PC-3 (cell line): ENCODE data around the gene ST6GALNAC3. TPM values are rescaled to one million over a fixed set of nuclear protein-coding genes. Genes with fewer than 3 reads are reported as not detected.

Experiments
- ATAC-seq: fragments of 200-7000 bp; cut with Tn5 transposase; 2 replicates; pipeline ENCODE4 v1.9.1; 2020; ENCODE audit warnings: mild to moderate bottlenecking, moderate library complexity
- BruUV-seq: library from RNA; stranded (reverse); fragments of 400-500 nt; replicated peaks from 2 replicates; lab custom pipeline; 2021; lab: Mats Ljungman, UMichigan
- CTCF ChIA-PET: fragments of 300-600 bp; sonication (Branson Sonifier 250); formaldehyde crosslinking; loops from one replicate; lab custom pipeline; 2022; ENCODE audit warnings: antibody characterized with exemption; lab: Charles Lee
- POLR2A ChIA-PET: fragments of 300-600 bp; sonication (Branson Sonifier 250); formaldehyde crosslinking; loops from one replicate; lab custom pipeline; 2022; ENCODE audit warnings: antibody characterized with exemption; ENCODE audit not compliant: unreplicated experiment; lab: Charles Lee
- DNase-seq: peaks from one replicate; pipeline ENCODE4 v3.0.0-alpha.2; 2015
- H2AFZ ChIP-seq: fragments of 300-600 bp; sonication (generic); 2 replicates; pipeline ENCODE4 v1.6.0; 2016; ENCODE audit warnings: antibody characterized with exemption, low read length
- H3F3A ChIP-seq: fragments of 300-600 bp; sonication (generic); one replicate; pipeline ENCODE4 v1.6.0; 2017; ENCODE audit warnings: antibody characterized with exemption, low read length, control low read depth, mild to moderate bottlenecking; ENCODE audit not compliant: unreplicated experiment
- H3K27ac ChIP-seq: fragments of 300-600 bp; sonication (generic); 2 replicates; pipeline ENCODE4 v1.5.1; 2016; ENCODE audit warnings: mild to moderate bottlenecking, low read length
- H3K27me3 ChIP-seq: fragments of 300-600 bp; sonication (generic); 2 replicates; pipeline ENCODE4 v1.6.1; 2016; ENCODE audit warnings: low read length, mixed read lengths
- H3K36me3 ChIP-seq: fragments of 300-600 bp; sonication (generic); 2 replicates; pipeline ENCODE4 v1.6.1; 2016; ENCODE audit warnings: low read depth, mixed run types, low read length, mixed read lengths
- H3K4me1 ChIP-seq: fragments of 300-600 bp; sonication (generic); 2 replicates; pipeline ENCODE4 v1.5.1; 2016; ENCODE audit warnings: low read length; ENCODE audit not compliant: insufficient read depth
- H3K4me2 ChIP-seq: fragments of 300-600 bp; sonication (generic); 2 replicates; pipeline ENCODE4 v1.6.0; 2016; ENCODE audit warnings: low read length
- H3K4me3 ChIP-seq: fragments of 300-600 bp; sonication (generic); 2 replicates; pipeline ENCODE4 v1.5.1; 2016; ENCODE audit warnings: mild to moderate bottlenecking, low read length, mixed read lengths
- H3K79me2 ChIP-seq: fragments of 300-600 bp; sonication (generic); 2 replicates; pipeline ENCODE4 v1.6.1; 2017; ENCODE audit warnings: low read length, mixed read lengths
- H3K9ac ChIP-seq: fragments of 300-600 bp; sonication (generic); 2 replicates; pipeline ENCODE4 v1.6.0; 2016; ENCODE audit warnings: mild to moderate bottlenecking, low read length
- H3K9me2 ChIP-seq: fragments of 300-600 bp; sonication (generic); replicated peaks from 2 replicates; pipeline ENCODE4 v1.6.1; 2016; ENCODE audit warnings: mixed run types, low read length, mixed read lengths
- H3K9me3 ChIP-seq: fragments of 300-600 bp; sonication (generic); 2 replicates; pipeline ENCODE4 v1.6.1; 2016; ENCODE audit warnings: low read length, mixed read lengths
- H4K20me1 ChIP-seq: fragments of 300-600 bp; sonication (generic); 2 replicates; pipeline ENCODE4 v1.6.1; 2016; ENCODE audit warnings: low read length, mixed read lengths
- CTCF ChIP-seq: fragments of 300-600 bp; sonication (generic); conservative IDR thresholded peaks from 2 replicates; pipeline ENCODE4 v1.5.1; 2017; ENCODE audit warnings: antibody characterized with exemption, low read depth, mild to moderate bottlenecking, low read length
- EZH2 ChIP-seq: fragments of 300-600 bp; sonication (generic); IDR thresholded peaks from one replicate; pipeline ENCODE4 v1.6.1; 2017; ENCODE audit warnings: antibody characterized with exemption, mild to moderate bottlenecking, low read length; ENCODE audit not compliant: unreplicated experiment
- EZH2phosphoT487 ChIP-seq: fragments of 300-600 bp; sonication (generic); IDR thresholded peaks from 2 replicates; pipeline ENCODE4 v1.6.1; 2018; ENCODE audit warnings: mild to moderate bottlenecking, antibody characterized with exemption, low read length, borderline replicate concordance
- intact Hi-C: fragments of 100-400 bp; cut with micrococcal nuclease; formaldehyde crosslinking; loops from 2 replicates; pipeline ENCODE4 v1.9.0; 2023
- total RNA-seq: library from RNA; depleted of rRNA; stranded (reverse); fragments of >200 nt; gene quantifications from 2 replicates; pipeline ENCODE4 v1.2.3, GENCODE V29; 2014

The ST6GALNAC3 gene
- total RNA-seq, 1 experiment from 2014 or later, result not detected

GRCh38 chr1:76267631-76268030 lies 193.1 kb downstream of the ST6GALNAC3 start:
- ChIA-PET POLR2A (no interaction called here), CTCF (no interaction called here)
- DNase-seq, result no peak
- Histone ChIP-seq H3F3A (no peaks in the 10 kb centered on the region), H3K36me3 (no peaks in the 10 kb centered on the region), H3K9ac (no peak overlapping the region), H3K4me2 (no peak overlapping the region), H3K4me3 (no peak overlapping the region), H3K9me3 (no peaks in the 10 kb centered on the region), H4K20me1 (no peaks in the 10 kb centered on the region), H3K79me2 (no peaks in the 10 kb centered on the region), H3K27ac (no peak overlapping the region), H3K4me1 (no peaks in the 10 kb centered on the region), H3K27me3 (peaks cover 19% of the 10 kb centered on the region), H3K9me2 (no peaks in the 10 kb centered on the region), H2AFZ (no peak overlapping the region)
- BruUV-seq, result no TSS peak
- ATAC-seq, result no peak
- intact Hi-C loops, result no loop called here
- TF ChIP-seq EZH2 (no peak), EZH2phosphoT487 (no peak), CTCF (no peak)

GRCh38 chr1:76268341-76268740 lies 193.8 kb downstream of the ST6GALNAC3 start:
- no peak overlapping the region for H3K27ac ChIP-seq
- DNase-seq (no peak), ATAC-seq (no peak)
- H3K36me3 ChIP-seq, result no peaks in the 10 kb centered on the region
- peaks cover 19% of the 10 kb centered on the region for H3K27me3 ChIP-seq
- no peaks in the 10 kb centered on the region for H3K9me2 ChIP-seq
- TF ChIP-seq EZH2, result no peak
- no peak for TF ChIP-seq CTCF
- no peak for TF ChIP-seq EZH2phosphoT487
- ChIA-PET CTCF (no interaction called here), POLR2A (no interaction called here)
- no peaks in the 10 kb centered on the region for H3K4me1 ChIP-seq
- no TSS peak for BruUV-seq
- intact Hi-C loops, result no loop called here
- no peaks in the 10 kb centered on the region for H4K20me1 ChIP-seq
- H3K9ac ChIP-seq, result no peak overlapping the region
- no peaks in the 10 kb centered on the region for H3K9me3 ChIP-seq
- H3F3A ChIP-seq, result no peaks in the 10 kb centered on the region
- H2AFZ ChIP-seq, result no peak overlapping the region
- H3K79me2 ChIP-seq, result no peaks in the 10 kb centered on the region
- H3K4me2 ChIP-seq, result no peak overlapping the region
- H3K4me3 ChIP-seq, result no peak overlapping the region

GRCh38 chr1:76269155-76269554 lies 194.6 kb downstream of the ST6GALNAC3 start:
- Histone ChIP-seq H3K36me3 (no peaks in the 10 kb centered on the region), H3K4me2 (no peak overlapping the region), H3K9ac (no peak overlapping the region), H4K20me1 (no peaks in the 10 kb centered on the region), H2AFZ (no peak overlapping the region), H3K4me1 (no peaks in the 10 kb centered on the region), H3K27me3 (peaks cover 13% of the 10 kb centered on the region; the same call in 1 of the 2 replicates), H3K27ac (no peak overlapping the region), H3K4me3 (no peak overlapping the region), H3K9me3 (no peaks in the 10 kb centered on the region), H3K9me2 (no peaks in the 10 kb centered on the region), H3F3A (no peaks in the 10 kb centered on the region), H3K79me2 (no peaks in the 10 kb centered on the region)
- intact Hi-C loops, result no loop called here
- ChIA-PET CTCF (no interaction called here), POLR2A (no interaction called here)
- no peak for ATAC-seq
- TF ChIP-seq CTCF (no peak), EZH2 (no peak), EZH2phosphoT487 (no peak)
- DNase-seq, result no peak
- no TSS peak for BruUV-seq
